Fibroblast of skin of left biceps (primary cell): Measurements from ENCODE around the gene SDC3.

Experiments
- DNase-seq, 2 experiments: peaks; one replicate each; pipeline ENCODE4 v3.0.0-alpha.2; 2013; ENCODE audit warnings: low read depth in 2 of 2

The SDC3 gene

GRCh38 chr1:30928789-30929134 lies 20.2 kb upstream of the SDC3 start:
- DNase-seq: no peak

GRCh38 chr1:30928171-30928570 lies 19.6 kb upstream of the SDC3 start:
- DNase-seq: no peak

GRCh38 chr1:30927448-30927847 lies 18.9 kb upstream of the SDC3 start:
- no peak for DNase-seq

GRCh38 chr1:30923597-30923996 lies 15.0 kb upstream of the SDC3 start:
- DNase-seq: no peak

GRCh38 chr1:30920827-30921226 lies 12.3 kb upstream of the SDC3 start:
- DNase-seq: no peak

GRCh38 chr1:30919025-30919881 lies 10.7 kb upstream of the SDC3 start:
- DNase-seq: peak; percentile 30 to 37

GRCh38 chr1:30916296-30916695 lies 7.7 kb upstream of the SDC3 start:
- DNase-seq: no peak

- DNase-seq: no peak
Observed at GRCh38 chr1:30915491-30916230, 7.1 kb upstream of the SDC3 start.

- no peak for DNase-seq
Observed at GRCh38 chr1:30914931-30915330, 6.4 kb upstream of the SDC3 start.

GRCh38 chr1:30914587-30914922 lies 6.0 kb upstream of the SDC3 start:
- DNase-seq: no peak

GRCh38 chr1:30912913-30913652 lies 4.5 kb upstream of the SDC3 start:
- DNase-seq: no peak

- DNase-seq: no peak
Observed at GRCh38 chr1:30912224-30912623, 3.7 kb upstream of the SDC3 start.

- peak in 1 of 2 experiments; percentile 56 for DNase-seq
Observed at GRCh38 chr1:30911059-30911954, 2.7 kb upstream of the SDC3 start.

GRCh38 chr1:30909365-30910068 lies 959 bp upstream of the SDC3 start:
- no peak for DNase-seq

- DNase-seq: no peak
Observed at GRCh38 chr1:30908316-30908695, 252 bp downstream of the SDC3 start.

GRCh38 chr1:30907481-30908315 lies 860 bp downstream of the SDC3 start:
- DNase-seq: no peak

- DNase-seq: no peak
Observed at GRCh38 chr1:30906631-30907441, 1.7 kb downstream of the SDC3 start.

GRCh38 chr1:30905916-30906620 lies 2.5 kb downstream of the SDC3 start:
- no peak for DNase-seq

GRCh38 chr1:30905403-30905802 lies 3.2 kb downstream of the SDC3 start:
- DNase-seq: no peak
